ENCODE measurements around the gene FAM13B.

Gene FAM13B

DNA sequence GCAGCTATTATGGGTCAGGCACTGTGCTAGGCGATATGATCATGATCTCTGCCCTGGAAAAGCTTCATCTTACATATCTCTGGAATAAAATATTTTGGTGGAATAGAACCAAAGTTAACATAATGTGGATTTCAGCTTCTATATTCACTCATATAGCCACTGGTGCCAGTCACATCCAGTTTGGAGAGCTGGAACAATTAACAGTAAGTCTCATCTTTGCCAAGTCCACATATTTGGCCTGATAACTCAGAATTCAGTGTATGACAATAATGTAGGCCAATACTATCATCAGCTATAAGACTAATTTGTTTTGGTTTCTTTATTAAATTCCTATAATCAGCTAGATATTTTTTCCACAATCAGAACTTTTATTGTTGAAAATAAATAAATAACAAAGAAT, 5.9 kb upstream of the FAM13B start:
- TF ChIP-seq, protein P1, sequence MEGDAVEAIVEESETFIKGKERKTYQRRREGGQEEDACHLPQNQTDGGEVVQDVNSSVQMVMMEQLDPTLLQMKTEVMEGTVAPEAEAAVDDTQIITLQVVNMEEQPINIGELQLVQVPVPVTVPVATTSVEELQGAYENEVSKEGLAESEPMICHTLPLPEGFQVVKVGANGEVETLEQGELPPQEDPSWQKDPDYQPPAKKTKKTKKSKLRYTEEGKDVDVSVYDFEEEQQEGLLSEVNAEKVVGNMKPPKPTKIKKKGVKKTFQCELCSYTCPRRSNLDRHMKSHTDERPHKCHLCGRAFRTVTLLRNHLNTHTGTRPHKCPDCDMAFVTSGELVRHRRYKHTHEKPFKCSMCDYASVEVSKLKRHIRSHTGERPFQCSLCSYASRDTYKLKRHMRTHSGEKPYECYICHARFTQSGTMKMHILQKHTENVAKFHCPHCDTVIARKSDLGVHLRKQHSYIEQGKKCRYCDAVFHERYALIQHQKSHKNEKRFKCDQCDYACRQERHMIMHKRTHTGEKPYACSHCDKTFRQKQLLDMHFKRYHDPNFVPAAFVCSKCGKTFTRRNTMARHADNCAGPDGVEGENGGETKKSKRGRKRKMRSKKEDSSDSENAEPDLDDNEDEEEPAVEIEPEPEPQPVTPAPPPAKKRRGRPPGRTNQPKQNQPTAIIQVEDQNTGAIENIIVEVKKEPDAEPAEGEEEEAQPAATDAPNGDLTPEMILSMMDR (conservative IDR thresholded peaks at IDR 0.05): no peak
- no peak overlapping the region for H3K27ac ChIP-seq

DNA sequence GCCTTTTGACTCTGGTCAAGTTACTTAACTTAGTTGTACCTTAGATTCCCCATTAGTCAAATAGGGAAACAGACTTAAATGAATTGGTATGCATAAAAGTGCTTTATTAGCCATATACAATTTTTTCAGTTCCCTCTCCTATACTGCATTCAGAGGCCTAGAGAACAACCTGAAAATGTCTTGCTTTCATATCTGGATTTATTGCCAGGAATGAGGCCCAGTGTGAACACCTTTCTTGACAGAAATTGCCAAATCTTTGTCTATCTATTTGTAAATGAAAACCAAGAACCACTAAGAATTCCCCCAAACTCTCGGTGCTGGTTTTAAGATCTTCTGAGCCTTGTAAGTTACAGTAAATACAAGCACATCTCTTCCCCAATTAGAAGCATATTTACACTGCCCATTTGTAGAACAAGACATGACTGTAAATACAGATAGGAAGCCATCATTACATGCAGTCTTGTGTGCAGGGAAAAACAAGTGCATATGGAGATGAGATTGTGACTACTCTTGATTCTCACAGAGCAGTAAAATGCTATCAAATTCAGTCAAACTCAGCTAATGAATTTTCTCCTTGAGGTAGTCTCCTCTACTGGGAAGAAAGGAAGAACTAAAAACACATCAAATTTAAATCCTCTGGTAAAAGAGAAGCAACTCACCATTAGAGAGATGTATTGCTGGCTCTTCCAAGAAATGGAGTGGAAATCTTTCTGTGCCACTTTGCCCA, 5.2 kb upstream of the FAM13B start:
- peak overlapping the region; percentile 3; the same call in 1 of the 2 replicates for H3K27ac ChIP-seq
- TF ChIP-seq, protein P1 (conservative IDR thresholded peaks at IDR 0.05): no peak

DNA sequence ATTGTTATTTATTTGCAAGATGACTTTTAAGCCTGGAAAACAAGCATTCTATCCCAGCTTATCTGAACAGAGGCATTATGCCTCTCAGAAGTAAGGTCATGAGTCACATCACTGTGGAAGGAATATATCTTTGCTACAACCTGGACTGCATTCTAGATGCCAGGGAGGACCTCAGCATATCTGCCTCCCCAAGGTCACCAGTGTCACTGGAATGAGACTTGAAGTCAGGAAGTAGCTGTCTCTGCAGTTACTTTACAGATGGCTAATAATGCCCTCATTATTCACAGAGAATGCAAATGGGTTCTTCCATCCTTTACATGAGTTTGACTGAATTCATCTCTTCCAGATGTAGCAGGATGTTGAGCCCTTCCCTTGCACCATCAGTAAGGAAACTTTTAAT, 4.4 kb upstream of the FAM13B start:
- TF ChIP-seq, protein P1 (conservative IDR thresholded peaks at IDR 0.05): no peak

DNA sequence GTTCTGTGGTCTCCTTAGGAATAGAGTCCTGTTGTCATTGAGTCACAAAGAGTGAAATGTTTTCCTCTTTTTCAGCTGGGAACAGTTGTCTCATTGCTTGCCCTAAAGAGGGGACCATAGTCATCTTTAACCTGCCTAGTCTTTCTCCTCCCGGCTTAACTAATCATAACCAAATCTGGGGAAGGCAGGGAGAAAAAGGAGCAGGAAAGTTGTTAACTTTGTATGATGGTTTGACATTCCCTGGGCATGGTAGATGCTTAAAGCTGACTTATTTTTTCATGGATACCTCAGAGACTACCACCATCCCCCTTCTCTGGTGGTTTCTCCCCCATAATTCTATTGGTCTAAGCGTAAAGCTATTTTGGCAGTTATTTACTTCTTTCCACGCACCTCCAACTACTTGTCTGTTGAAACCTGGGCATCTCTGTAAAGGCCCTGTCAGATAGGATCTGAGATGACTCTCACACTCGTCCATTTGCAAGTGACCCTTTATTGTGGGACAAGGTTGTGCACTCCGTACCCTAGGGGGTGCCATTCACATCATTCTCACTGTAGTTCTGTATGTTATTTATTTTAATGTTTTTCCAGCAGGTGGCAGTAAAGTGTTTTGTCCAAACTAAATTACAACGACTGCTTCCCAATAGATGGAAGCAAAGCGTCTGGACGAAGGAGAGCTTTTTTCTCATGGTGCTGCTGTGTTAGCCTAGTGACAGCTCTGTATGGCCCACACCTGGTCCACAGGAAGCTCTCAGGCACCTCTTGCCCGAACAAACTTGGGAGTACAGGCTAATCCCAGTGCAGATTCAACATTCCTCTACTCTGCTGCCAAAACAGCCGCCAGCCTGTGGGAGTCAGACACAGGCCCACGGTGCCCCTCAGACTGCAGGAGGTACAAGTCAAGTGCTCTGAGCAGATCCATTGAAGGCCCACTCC, 3.0 kb upstream of the FAM13B start:
- TF ChIP-seq, protein P1 (conservative IDR thresholded peaks at IDR 0.05): peak; percentile 98
- peak overlapping the region; percentile 40 for H3K27ac ChIP-seq

More for the DNA sequence above, 4.4 kb upstream of the FAM13B start:
- no peak overlapping the region for H3K27ac ChIP-seq

DNA sequence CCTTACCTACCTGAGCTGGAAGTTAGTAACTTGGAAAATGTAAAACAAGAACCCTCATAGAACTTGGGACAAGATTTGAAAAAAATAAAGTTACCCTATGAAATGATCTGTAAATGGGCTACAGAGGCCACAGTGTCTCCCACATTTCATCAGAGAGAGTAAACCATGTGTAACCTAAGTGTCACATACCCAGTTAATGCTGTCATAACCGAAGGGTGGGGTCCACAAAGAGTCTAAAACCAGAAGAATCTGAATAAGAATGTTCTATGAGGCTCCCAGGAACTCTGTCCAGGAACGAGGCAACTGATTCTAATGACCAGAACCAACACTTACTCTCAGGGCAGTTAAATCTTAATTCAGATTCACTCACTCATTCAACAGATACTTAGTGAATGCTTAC, 1.0 kb upstream of the FAM13B start:
- peak overlapping the region; percentile 98 for H3K27ac ChIP-seq
- TF ChIP-seq, protein P1 (conservative IDR thresholded peaks at IDR 0.05): no peak

DNA sequence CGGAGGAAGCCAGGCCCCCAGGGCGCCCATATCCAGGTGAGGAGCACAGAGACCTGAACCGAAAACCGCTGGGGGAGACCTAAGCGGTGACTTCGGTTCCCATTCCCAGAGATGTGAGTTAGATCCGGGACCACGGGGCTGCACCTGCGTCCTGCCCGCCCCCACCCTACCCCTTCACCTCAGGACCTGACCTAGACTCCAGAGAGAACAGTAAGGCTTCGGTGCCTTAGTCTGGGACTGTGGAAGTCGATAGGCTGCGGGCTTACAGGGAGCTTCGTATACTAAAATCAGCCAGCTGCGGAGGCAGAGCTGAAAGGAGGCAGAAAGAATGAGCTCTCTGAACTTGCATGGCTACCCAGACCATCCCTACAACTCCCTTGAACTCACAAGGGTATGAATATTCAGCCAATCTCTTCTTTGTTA, 518 bp upstream of the FAM13B start:
- peak overlapping the region; percentile 98 for H3K27ac ChIP-seq
- TF ChIP-seq, protein P1 (conservative IDR thresholded peaks at IDR 0.05): no peak

DNA sequence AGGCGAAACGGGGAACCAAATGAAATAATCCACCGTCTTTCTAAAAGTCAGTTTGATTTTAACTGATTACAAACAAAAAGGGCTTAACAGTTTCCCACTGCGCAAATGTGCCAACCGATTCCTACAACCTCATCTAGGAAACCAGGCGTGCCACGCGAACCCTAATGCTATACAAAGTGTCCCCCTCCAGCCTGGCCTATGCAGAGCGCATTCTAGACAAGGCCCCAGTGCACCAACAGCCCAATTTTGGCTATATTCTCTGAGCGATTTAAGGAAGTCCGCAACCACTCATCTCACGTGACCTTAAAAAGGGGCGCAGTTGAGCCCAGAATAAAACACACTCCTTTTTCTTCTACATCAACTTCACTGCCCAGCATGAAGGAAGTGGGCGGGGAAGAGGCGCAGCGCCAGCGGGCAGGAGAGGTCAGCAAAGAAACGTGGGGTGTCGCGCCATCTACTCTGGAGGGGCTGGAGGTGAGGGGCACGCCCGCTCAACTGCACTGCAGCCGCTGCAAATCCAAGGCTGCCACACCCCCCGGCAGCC, 779 bp downstream of the FAM13B start:
- TF ChIP-seq, protein P1 (conservative IDR thresholded peaks at IDR 0.05): no peak
- peak overlapping the region; percentile 98 for H3K27ac ChIP-seq
